NCI-H2107 (cell line): Measurements from ENCODE around the gene BRSK2.

ENCODE experiments used
- DNase-seq: peaks from one replicate; lab custom pipeline; 2025; lab: John Stamatoyannopoulos, UW

Gene BRSK2

DNA sequence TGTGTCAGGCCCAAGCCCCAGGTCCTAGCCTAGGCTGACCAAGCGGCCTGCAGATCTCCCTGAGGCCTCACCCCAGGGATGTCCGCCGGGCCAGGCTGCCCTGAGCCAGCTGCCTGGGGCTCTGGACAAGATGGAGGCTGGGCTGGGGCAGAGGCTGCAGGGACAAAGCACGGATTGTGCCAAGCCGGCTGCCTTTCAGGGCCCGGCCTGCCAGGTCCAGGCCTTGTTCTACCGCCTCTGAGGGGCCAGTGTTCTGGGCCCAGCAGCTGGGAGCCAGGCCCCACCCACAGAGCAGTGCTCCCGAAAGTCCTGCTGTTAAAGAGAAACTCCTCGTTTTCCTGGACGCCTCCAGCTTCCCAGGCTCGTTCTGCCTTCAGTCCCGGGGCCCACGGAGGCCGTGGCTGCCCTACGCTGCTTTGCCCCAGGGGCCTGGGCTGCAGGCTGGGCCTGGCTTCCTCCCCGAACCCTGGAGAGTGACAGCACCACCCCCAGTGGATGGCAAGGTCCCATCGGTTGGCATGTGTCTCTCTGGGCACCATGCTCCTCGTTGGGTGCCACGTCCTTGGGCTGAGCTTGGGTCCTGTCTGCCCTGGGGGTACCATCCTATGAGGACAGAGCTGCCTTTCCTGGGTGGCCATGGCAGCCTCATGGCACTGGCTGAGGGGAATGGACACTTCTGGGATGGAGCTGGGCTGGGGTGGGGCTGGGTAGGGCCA, 7.6 kb downstream of the BRSK2 start:
- no peak for DNase-seq

DNA sequence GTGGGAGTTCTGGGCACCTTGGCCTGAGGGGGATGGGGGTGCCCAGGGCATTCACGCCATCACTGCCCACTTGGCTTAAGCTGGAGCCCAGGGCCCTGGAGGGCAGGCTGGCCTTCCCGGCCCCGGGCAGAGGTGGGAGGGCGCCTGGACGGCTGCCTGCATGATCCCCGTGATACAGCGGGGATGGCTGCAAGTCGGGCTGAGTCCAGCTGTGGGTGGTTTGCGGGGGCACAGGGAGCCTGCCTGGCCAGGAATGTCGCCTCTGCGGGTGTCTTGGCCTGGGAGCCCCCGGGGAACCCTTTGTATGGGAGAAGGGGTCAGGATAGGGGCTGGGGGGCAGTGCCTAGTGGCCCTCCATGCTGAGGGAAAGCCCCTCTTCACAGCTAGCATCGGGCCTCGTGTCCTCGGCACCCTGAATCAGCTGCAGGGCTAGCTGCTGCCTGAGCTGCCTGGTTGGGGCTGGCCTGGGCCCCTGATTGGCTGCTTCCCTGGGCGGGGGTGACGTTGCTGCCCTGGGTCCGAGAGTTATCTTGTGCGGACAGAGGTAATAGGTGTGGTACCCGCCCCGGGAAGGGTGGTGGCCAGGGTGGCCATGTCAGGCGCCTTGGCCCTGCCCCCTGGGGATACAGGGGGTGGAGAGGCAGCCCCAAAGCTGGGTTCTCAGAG, 8.3 kb downstream of the BRSK2 start:
- no peak for DNase-seq

DNA sequence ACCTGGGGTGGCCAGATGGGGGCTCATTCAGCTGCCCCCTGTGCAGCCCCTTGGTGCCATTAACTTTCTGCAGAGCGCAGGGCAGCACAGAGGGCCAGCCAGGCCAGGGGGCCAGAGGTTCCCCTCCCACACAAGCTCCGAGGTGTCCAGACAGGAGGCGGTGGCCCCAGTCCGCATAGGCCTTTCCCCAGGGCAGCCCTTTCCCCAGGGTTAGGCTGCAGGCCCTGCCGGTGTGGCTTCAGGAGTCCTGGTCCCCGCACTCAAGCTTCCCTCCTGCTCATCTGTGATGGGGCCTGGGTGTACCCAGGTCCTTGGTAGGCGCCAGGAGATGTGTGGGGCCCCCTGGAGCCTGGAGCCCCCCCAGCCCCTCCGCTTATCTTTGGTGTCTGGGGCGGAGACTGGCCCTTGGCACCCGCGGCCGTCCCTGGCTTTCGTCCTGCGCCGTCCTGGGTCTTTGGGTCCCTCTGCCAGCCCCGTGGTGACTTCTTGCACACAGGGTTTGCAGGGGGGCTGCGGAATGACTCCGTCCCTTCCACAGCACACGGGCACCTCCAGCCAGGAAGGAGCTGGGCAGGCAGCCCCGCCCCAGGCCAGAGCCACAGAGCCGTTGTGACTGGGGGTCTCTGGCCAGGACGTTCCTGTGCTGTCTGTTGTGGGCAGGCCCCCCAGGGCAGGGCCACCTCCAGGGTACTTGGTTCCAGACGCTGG, 8.9 kb downstream of the BRSK2 start:
- no peak for DNase-seq

DNA sequence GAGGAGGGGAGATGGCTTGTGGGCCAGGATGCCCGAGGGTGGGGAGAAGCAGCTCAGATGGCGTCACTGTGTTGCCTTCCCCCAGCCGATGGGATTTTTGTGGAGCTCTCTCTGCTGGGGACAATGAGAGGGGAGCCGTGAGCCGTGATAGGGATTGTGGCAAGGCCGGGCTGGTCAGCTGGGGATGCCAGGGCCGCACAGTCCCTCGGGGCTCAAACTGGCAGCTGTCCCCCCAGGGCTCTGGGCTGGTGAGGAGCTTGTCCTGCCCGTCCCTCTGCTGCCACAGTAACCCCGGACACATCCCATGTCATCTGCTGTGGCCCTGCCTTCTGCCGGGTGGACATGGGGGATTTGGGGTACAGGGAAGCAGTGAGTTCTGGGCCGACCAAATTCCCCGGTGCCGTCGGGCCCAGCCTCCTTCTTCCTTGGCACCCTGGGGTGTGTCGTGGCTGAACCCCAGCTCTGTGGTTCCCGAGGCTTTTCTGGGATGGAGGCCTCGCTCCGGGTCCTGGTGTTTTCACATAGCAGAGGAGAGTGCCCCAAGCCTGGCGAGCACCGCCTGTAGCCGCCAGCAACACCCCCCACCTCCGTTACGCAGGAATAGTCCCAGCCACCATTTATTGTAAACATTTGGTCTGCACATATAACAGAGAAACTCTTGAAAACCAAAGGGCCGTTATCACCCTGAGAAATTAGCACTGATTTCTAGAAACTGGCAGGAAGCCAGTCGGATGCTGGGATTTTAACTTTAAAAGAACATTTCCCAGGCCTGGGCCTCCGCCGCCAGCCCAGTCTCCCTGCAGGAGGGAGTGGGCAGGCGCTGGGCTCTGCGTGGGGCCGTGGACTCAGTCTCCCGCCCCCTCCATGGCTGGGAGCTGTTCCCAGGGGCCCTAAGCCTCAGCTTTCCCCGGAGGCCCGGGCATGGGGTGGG, 9.9 kb downstream of the BRSK2 start:
- DNase-seq = no peak

DNA sequence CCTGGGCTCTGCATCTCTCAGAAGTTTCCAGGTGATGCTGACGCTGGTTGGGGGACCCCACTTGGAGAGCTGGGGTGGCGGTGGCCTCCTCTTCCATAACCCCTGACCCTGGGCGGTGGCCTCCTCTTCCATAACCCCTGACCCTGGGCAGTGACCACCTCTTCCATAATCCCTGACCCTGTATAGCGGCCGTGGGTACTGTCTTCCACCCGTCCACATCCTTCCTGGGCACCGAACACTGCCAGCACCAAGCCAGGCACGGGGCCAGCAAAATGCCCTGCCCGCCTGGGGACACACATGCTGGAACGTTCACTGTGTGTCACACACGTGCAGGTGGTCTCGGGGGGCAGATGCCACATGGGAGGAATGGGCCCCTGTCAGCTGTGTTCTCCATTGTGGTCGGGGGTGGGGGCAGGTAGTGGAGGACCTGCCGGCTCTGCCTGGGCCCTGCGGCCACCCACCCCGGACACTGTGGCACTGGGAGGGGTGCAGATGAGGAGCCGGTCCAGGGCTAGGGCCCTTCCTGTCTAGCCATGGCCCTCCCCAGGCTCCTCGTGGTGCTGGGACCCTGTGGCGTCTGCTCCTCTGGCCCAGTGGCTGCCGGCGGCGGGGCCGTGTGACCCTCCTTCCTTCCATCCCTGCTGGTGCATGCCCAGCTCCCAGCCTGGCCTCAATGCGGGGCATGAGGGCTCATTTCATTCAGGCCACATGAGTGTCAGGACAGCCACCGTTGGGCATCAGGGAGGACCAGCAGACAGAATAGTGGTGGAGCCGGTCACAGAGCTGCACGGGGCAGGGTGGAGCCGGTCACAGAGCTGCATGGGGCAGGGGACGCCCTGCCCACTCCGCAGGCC, 10.8 kb downstream of the BRSK2 start:
- no peak for DNase-seq

DNA sequence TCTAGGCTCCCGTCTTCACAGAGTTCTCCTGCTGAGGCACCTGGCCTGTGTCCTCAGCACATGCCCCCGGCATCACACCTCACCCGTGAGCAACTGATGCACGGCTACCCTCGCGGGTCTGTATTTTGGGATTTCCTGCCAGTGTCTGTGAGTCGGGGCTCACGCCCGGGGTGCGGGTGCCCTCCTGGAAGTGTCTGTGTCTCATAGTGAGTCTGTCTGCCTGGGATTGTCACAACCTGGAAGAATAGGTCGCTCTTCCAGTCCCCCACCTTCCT, 11.4 kb downstream of the BRSK2 start:
- no peak for DNase-seq

DNA sequence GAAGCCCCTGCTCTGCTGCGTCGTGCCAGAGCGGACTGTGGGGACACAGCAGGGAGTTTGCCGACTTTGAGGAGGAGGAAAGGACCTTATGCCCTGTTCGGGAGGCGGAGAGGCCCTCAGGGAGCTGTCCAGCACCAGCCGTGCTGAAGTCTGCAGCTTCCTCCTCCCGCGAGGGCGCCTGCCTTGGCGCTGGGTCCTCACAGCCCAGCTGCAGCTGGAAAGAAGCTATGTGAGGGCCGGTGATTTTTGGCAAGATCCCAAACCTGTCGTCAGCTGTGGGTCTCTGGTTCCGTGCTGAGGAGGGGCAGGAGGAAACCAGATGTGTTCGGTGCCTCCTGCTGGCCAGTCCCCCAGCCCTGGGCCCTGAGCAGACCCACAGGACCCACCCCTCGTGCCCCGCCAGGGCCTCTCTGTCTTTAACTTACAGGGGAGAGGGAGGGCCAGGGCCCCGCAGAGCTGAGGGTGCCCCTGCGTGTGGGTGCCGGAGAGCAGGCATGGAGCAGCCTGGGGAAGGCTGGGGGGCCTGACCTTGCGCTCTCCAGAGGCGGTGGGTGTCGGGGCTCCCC, 12.0 kb downstream of the BRSK2 start:
- no peak for DNase-seq

DNA sequence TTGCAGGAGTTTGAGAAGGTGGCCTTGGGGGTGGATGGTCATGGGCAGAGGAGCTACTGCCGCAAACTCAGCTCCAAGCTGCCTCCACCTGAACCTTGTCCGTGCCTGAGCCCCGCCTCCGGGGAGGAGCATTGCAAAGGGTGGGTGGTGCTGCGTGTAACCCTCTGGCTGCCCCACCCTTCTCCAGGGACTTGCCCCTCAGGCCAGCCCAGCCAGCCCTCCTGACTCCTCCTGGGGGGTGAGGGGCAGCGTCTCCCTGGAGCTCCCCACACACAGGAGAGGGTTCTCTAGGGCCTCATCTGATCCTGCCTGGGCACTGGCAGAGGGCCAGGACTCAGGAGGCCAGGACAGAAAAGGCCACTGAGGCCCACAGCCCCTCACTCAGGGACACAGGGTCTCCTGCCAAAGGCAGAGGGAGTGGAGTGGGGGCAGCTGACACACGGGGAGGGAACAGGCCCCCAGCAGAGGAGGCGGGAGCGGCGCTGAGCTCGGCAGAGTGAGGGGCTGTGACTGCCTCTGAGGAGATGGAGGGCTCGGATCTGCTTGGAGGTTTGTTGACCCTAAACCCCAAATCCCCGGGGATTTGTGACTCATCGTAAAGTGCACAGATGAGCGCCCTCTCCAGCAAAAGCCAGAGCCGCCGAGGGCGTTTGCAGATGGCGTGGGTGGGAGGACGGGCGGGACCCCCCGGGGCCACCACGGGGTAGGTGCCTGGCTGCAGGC, 12.8 kb downstream of the BRSK2 start:
- DNase-seq = no peak

DNA sequence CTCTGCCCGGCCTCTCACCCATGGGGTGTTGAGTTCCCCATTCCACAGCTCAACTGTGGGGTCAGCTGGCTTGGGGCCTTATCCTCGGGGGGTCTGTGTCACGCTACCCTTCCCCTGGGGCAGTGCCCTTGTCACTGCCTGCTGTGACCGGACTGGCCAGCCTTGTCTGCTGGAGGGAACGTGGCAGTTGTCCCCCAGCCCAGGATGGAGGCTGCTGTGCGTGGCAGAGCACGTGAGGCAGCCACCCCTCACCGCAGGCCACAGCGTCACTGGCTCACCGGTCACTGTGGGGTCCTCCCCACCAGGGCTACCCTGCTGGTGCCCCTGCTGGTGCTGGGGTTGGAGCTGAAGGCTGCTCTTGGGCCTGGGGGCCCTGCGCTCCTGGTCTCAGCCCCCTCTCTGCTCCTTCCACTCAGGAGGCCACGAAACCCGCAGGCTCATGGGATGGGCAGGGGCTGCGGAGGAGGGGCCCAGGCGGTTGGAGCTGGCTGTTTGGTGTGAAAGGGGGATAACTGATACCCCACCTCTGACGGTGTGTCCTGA, 13.4 kb downstream of the BRSK2 start:
- no peak for DNase-seq

DNA sequence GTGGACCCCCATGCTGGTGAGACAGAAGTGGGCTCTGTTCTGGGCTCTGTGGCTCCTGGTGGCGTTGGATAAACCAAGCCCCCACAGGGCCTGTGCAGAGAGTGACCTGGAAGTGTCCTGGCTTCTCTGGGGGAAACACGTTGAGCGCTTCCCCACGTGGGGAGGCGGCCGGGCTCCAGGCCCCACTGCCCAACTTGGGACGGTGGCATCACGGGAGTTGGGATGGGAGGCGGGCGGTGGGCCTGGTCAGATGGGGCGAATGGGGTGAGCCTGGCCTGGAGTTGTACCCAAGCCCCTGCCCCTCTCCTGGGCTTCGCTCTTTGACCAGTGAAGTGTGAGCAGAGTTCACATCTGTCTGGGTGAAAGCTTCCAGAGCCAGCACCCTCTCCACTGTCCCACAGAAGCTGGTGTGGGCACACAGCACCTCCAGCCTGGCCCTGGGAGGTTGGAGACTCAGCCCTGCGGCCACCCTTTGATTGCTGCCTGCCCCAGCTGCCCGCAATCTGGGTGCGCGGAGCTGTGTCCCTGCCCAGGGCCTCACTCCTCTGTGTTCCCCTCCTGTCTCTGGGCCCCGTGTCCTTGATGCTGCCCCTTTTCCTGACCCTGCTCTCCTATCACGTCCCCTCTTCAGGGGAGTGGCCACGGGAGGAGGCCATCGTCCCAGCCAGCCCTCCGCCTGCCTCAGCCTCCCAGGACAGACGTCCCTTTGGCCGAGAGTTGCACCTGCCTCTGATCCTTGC, 14.2 kb downstream of the BRSK2 start:
- no peak for DNase-seq

DNA sequence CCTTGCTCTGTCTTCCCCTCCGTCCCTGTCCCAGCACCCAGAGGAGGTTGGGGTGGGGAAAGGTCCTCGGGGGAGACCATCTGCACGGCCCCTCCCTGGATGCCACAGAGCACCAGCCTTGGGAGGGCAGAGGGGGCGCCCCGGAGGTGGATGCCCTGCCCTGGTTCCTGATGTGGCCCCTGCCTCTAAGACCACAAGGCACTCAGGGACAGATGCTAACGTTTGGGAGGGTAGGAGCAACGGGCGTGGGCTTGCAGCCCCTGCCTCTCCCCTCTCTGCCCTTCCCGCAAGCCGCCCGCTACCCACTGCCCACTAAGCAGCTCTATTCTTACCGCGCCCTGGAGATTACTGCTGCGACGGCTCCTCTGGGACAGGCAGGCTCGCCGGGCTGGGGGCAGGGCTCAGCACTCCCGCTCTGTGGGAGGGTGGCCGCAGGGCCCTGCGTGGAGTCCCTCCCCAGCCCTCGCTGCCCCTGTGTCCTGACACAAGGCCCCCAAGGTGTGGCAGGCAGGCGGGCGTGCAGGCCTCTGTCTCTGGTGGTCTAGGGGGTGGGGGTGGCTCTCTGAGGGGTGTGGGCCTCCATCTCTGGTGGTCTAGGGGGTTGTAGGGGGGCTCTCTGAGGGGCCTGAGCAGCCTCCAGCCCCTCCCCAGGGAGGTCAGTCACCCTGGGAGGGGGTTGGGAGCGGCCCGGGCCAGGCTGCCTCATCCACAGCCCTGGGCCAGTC, 14.9 kb downstream of the BRSK2 start:
- no peak for DNase-seq

DNA sequence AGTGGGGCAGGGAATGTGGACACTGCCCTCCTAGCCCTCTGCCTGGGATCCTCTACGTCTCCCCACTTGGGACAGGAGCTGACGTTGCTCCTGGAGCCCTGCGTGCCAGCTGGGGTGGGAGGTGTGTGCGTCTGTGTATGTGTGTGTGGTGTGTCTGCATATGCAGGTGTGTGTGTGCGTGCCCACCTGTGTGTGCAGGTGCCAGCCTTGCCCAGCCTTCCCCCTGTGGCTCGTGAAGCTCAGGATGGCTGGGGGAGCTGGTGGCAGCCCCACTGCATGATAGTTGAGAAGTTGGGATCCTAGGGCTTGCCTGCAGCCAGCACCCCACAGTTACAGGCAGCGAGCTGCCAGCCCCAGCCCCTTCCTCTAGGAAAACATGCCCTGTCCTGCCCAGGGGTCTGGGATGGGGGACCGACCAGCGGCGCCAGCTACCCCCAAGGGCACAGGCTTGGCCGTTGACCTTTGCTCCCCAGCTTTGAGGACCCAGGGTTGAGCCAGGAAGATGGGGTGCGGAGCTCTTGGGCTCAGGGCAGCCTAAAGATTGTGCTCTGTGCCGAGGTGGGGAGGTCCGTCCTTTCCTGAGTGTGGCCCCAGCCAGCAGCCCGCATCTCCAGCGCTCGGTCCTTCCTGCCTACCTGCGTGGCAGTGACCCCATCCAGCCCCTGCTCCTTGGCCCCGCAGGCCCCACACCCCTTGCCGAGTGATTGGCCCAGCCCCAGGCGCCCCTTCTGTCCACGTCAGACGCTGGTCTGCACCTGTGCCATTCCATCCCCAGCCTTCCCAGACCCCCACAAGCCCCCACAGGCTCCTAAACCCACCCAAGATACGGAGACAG, 15.7 kb downstream of the BRSK2 start:
- no peak for DNase-seq

DNA sequence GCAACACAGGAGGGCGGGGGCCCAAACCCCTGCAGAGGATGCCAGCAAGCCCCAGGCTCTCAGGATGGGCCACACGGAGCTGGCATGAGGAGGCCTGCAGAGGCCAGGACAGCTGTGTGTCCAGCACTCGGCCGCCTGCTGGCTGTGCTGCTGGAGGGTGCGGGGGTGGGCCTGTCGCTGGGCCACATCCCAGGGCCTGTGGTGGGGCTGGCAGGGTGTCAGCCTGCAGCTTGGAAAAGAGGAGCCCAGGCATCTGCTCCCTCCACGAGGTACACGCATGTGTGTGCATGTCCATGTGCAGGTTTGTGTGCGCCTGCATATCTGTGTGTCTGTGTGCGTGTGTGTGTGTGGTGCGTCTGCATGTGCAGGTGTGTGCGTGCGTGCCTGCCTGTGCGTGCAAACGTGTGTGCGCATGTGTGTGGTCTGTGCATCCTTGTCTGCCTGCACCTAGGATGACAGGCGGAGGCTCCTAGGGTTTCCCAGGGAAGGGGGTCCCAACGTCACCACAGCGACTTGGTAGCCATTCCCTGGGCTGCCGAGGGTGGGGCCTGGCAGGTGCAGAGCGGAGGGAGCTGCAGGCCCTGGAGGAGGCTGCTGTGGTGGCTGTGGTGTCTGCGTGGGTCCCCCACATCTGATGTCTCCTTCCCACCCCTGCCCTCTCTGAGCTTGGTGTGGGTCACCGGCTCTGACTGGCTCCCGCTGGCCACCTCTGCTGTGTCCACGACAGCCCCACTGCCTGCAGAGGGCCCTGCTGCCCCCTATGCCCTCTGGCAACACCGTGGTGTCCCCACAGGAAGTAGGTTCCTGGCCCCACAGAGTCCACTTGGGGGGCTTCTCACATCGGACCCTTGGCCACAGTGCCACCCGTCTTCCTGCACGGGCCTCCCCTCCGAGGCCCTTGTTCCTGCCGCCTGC, 17.1 kb downstream of the BRSK2 start:
- no peak for DNase-seq

DNA sequence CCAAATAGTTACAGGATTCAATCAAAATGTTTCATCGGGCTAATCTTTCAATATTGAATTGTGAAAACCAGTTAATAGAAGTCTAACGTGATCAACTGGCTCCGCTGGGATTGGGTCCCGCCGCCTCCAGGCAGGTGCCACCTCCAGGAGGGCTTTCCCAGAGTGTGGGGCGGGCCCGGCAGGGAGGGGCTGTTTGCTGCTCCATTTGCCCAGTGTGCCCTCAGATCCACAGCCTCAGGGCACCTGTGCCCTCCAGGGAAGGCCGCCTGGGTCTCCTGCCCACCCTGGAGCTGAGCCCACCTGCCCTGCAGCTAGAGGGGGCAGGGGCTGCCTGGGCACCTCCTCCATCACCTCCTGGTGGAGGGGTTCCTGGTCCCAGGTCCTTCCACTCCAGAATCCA, 17.9 kb downstream of the BRSK2 start:
- no peak for DNase-seq

DNA sequence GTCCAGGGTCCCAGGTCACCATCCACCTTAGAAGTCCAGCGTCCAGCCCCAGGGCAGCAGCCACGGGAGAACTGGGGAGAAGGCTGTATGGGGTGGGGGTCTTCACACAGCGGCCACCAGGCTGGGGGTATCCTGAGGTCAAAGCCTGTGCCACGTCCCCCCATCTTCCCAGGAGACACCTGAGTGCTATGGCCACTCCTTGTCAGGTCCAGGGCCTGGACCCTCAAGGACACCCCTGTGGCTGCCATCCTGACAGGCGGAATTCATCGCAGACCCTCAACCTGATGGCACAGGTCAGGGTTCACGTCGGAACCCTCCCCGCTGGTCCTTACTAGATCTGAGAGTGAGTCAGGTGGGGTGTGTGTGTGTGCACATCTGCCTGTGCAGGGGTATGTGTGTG, 18.6 kb downstream of the BRSK2 start:
- DNase-seq = no peak

DNA sequence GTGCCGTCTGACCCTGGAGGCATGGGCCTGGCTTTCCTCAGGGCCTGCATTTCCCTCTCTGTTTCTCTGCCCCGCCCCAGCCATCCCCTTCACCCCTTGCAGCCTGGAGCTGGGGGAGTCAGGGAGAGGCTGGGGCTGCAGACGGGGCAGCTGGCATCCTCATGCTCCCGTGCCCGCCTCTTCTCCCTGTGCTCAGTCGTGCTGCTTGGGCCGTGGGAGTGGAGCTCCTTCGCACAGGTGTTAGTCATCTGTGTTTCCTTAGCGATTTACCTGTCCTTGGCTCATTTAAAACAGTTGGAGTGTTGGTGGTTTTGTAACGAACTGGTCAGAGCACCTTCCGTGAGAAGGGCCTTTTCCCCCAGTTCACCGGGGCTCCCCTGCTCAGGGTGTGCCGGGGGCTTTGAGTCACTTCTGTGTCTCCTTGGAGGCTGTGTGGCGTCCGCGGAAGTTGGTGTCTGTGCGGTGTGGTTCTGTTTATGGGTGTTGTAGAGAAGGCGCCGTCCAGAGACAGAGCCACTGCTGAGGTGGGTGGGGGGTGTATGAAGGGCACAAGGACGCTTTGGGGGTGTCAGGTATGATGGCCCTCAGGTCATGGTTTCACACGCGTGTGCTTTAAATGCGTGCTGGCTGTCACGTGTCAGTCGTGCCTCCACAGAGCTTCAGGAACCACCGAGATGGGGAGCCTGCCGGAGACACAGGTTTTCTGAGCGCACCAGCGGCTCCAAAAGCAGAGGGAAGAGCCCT, 19.5 kb downstream of the BRSK2 start:
- no peak for DNase-seq
